Upper lobe of left lung (tissue), 4 donors: Measurements from ENCODE around the gene NRXN2.

ENCODE experiments used
- EP300 ChIP-seq, 4 donors: sonication (generic); formaldehyde crosslinking; IDR thresholded peaks; one replicate each; pipeline ENCODE4 v1.5.1; 2017; ENCODE audit warnings: antibody characterized with exemption in 4 of 4, control low read depth in 2 of 4
- TF ChIP-seq, protein P1 (sequence below), 6 experiments: fragments of 450-650 bp in 4 of 6; fragments of 200-600 bp in 2 of 6; sonication (generic) in 2 of 6; IDR thresholded peaks; one replicate each; pipeline ENCODE4 v1.5.1; 2016 to 2019; ENCODE audit warnings: antibody characterized with exemption in 6 of 6

DNA sequence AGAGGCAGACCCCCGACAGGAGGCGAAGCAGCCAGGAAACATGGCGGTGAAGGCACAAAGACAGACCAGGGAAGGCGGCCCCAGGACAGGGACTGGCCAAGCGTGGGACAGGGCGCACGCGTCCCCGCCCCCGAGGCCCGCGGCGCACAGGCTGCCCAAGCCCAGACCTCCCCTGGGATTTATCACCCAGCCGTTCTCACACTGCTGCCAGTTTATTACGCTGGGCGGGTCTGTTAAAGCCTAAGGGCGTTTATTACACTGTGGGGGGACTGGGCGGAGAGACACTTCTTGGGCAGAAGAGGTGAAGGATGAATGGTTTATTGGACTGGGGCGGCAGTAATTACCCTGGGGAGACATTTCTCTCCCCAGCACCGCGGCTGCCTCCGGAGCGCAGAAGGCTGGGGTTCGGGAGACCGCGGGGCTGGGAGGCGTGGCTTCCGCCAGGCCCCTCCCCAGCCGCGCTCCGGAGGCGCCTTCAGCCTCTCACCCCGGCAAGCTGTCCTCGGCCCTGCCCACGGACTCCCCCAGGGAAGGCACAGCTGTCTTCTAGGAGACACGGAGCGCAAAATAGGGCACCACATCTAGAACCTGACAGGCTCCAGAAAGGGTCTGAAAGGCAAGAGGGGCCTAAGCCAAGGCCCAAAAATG, 84.9 kb downstream of the NRXN2 start:
- TF ChIP-seq, protein P1, sequence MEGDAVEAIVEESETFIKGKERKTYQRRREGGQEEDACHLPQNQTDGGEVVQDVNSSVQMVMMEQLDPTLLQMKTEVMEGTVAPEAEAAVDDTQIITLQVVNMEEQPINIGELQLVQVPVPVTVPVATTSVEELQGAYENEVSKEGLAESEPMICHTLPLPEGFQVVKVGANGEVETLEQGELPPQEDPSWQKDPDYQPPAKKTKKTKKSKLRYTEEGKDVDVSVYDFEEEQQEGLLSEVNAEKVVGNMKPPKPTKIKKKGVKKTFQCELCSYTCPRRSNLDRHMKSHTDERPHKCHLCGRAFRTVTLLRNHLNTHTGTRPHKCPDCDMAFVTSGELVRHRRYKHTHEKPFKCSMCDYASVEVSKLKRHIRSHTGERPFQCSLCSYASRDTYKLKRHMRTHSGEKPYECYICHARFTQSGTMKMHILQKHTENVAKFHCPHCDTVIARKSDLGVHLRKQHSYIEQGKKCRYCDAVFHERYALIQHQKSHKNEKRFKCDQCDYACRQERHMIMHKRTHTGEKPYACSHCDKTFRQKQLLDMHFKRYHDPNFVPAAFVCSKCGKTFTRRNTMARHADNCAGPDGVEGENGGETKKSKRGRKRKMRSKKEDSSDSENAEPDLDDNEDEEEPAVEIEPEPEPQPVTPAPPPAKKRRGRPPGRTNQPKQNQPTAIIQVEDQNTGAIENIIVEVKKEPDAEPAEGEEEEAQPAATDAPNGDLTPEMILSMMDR (IDR thresholded peaks at IDR 0.05): no peak
- TF ChIP-seq EP300 (IDR thresholded peaks at IDR 0.05): no peak
